ENCODE results near the gene DHCR24.

DNA sequence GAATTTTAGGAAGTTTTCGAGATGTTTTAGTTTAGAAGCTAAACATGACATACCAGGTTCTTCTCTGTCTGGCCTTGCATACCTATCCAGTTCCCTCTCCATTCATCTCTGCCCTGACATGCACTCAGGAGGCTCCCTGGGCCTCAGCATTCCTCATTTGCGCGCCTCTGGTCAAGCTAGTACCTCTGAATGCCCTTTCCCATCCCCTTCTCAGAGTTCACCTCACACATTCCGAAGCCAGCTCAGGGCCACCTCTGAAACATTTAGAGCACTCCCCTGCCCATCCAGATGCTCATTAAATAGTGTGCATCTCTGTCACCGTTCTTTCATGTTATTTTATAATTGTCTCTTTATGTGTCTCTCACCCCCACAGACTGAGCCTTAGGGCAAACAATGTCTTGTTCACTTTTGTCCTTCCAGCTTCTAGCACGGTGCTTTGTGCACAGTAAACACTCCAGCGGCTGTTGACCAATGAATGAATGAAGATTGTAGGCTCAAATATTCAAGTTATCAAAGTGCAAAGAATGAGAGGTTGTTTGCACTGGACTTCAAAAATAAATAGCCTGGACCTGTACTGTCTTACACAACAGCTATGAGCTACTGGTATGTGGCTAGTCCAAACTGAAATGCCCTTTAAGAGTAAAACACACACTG, 1.2 kb upstream of the DHCR24 start:
- TF ChIP-seq, protein P1, sequence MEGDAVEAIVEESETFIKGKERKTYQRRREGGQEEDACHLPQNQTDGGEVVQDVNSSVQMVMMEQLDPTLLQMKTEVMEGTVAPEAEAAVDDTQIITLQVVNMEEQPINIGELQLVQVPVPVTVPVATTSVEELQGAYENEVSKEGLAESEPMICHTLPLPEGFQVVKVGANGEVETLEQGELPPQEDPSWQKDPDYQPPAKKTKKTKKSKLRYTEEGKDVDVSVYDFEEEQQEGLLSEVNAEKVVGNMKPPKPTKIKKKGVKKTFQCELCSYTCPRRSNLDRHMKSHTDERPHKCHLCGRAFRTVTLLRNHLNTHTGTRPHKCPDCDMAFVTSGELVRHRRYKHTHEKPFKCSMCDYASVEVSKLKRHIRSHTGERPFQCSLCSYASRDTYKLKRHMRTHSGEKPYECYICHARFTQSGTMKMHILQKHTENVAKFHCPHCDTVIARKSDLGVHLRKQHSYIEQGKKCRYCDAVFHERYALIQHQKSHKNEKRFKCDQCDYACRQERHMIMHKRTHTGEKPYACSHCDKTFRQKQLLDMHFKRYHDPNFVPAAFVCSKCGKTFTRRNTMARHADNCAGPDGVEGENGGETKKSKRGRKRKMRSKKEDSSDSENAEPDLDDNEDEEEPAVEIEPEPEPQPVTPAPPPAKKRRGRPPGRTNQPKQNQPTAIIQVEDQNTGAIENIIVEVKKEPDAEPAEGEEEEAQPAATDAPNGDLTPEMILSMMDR (IDR thresholded peaks at IDR 0.05; ENCODE audit: low read length) = no peak
- TF ChIP-seq EZH2 (optimal IDR thresholded peaks at IDR 0.05; ENCODE audit: low read depth, low read length) (no peak), EZH2phosphoT487 (IDR thresholded peaks at IDR 0.05; ENCODE audit: low read length) (no peak)
